Liver (tissue), 9 donors: Measurements from ENCODE around the gene CT83. TPM values are rescaled to one million over a fixed set of nuclear protein-coding genes. Genes with fewer than 3 reads are reported as not detected.

ENCODE experiments used
- DNase-seq: peaks from one replicate; pipeline ENCODE4 v3.0.0-alpha.2; 2017; ENCODE audit warnings: low spot score
- H3K27ac ChIP-seq, 2 donors: one replicate each; pipeline ENCODE4 v1.7.0; 2013; ENCODE audit warnings: inconsistent platforms in 2 of 2, low read length in 2 of 2, control low read depth in 1 of 2, low read depth in 1 of 2, mild to moderate bottlenecking in 1 of 2
- H3K27me3 ChIP-seq, 4 donors: one replicate each; pipeline versions ENCODE4 v1.6.1 to v1.7.0; 2013; ENCODE audit warnings: low read length in 3 of 4, inconsistent platforms in 1 of 4, mild to moderate bottlenecking in 1 of 4, moderate library complexity in 1 of 4; ENCODE audit not compliant: control insufficient read depth in 4 of 4, insufficient read depth in 4 of 4
- H3K36me3 ChIP-seq, 4 donors: one replicate each; pipeline versions ENCODE4 v1.6.1 to v1.7.0; 2013; ENCODE audit warnings: low read length in 3 of 4, mild to moderate bottlenecking in 3 of 4, low read depth in 1 of 4, moderate library complexity in 1 of 4; ENCODE audit not compliant: control insufficient read depth in 4 of 4, insufficient read depth in 3 of 4
- H3K4me1 ChIP-seq, 4 donors: one replicate each; pipeline versions ENCODE4 v1.6.1 to v1.7.0; 2013; ENCODE audit warnings: low read length in 3 of 4, mild to moderate bottlenecking in 3 of 4, moderate library complexity in 1 of 4; ENCODE audit not compliant: control insufficient read depth in 4 of 4, insufficient read depth in 4 of 4
- H3K4me3 ChIP-seq, 3 donors: one replicate each; pipeline versions ENCODE4 v1.6.1 to v1.7.0; 2013; ENCODE audit warnings: low read length in 3 of 3, control low read depth in 1 of 3, low read depth in 1 of 3, mild to moderate bottlenecking in 1 of 3
- H3K9ac ChIP-seq, 2 donors: one replicate each; pipeline ENCODE4 v1.7.0; 2013; ENCODE audit warnings: low read length in 2 of 2, mild to moderate bottlenecking in 2 of 2, moderate library complexity in 2 of 2, control low read depth in 1 of 2, low read depth in 1 of 2
- H3K9me3 ChIP-seq, 4 donors: one replicate each; pipeline versions ENCODE4 v1.6.1 to v1.7.0; 2013; ENCODE audit warnings: low read length in 3 of 4; ENCODE audit not compliant: control insufficient read depth in 4 of 4
- ATF3 ChIP-seq: IDR thresholded peaks from 2 replicates; pipeline ENCODE4 v1.6.1; 2016; ENCODE audit warnings: antibody characterized with exemption
- EGR1 ChIP-seq, 2 donors: IDR thresholded peaks; 2 replicates each; pipeline ENCODE4 v1.6.1; 2016 to 2018; ENCODE audit warnings: antibody characterized with exemption in 2 of 2, low read depth in 2 of 2
- FOXA1 ChIP-seq: IDR thresholded peaks from 2 replicates; pipeline ENCODE4 v1.6.1; 2016; ENCODE audit warnings: antibody characterized with exemption
- FOXA2 ChIP-seq: IDR thresholded peaks from 2 replicates; pipeline ENCODE4 v1.6.1; 2016; ENCODE audit warnings: antibody characterized with exemption
- HNF4A ChIP-seq, 2 donors: conservative IDR thresholded peaks; 2 replicates each; pipeline ENCODE4 v1.6.1; 2016; ENCODE audit warnings: antibody characterized with exemption in 2 of 2, mild to moderate bottlenecking in 2 of 2
- HNF4G ChIP-seq: IDR thresholded peaks from 2 replicates; pipeline ENCODE4 v1.6.1; 2016; ENCODE audit warnings: antibody characterized with exemption
- JUND ChIP-seq, 2 donors: IDR thresholded peaks; 2 replicates each; pipeline ENCODE4 v1.6.1; 2016; ENCODE audit warnings: antibody characterized with exemption in 2 of 2
- NR2F2 ChIP-seq: IDR thresholded peaks from 2 replicates; pipeline ENCODE4 v1.6.1; 2016; ENCODE audit warnings: antibody characterized with exemption
- REST ChIP-seq: IDR thresholded peaks from 2 replicates; pipeline ENCODE4 v1.6.1; 2016; ENCODE audit warnings: antibody characterized with exemption, mild to moderate bottlenecking
- RXRA ChIP-seq, 2 donors: IDR thresholded peaks; 2 replicates each; pipeline ENCODE4 v1.6.1; 2017 to 2018; ENCODE audit warnings: antibody characterized with exemption in 2 of 2, mild to moderate bottlenecking in 1 of 2
- SP1 ChIP-seq: IDR thresholded peaks from 2 replicates; pipeline ENCODE4 v1.6.1; 2018; ENCODE audit warnings: antibody characterized with exemption, mild to moderate bottlenecking
- TAF1 ChIP-seq: conservative IDR thresholded peaks from 2 replicates; pipeline ENCODE4 v1.6.1; 2016; ENCODE audit warnings: antibody characterized with exemption, mild to moderate bottlenecking
- YY1 ChIP-seq: IDR thresholded peaks from 2 replicates; pipeline ENCODE4 v1.6.1; 2016; ENCODE audit warnings: antibody characterized with exemption, mild to moderate bottlenecking
- ZBTB33 ChIP-seq: IDR thresholded peaks from 2 replicates; pipeline ENCODE4 v1.6.1; 2016; ENCODE audit warnings: antibody characterized with exemption
- whole genome bisulfite sequencing: extraction: QIAGEN DNeasy Blood & Tissue Kit; methylation state at CpG from one replicate; pipeline ENCODE4 v1.1.7; 2013; 5-methylcytosine and 5-hydroxymethylcytosine counted together
- polyA plus RNA-seq, 2 donors: library from polyadenylated mRNA; stranded (reverse) in 1 of 2; unstranded in 1 of 2; fragments of 200-250 nt in 1 of 2; fragments of >200 nt in 1 of 2; fragmentation: Nextera tagmentation in 1 of 2; extraction: Ambion mirVana in 1 of 2; gene quantifications; one replicate each; pipeline versions ENCODE4 v1.2.1 to v1.2.3, GENCODE V29; 2013 to 2015
- total RNA-seq, 2 donors: library from RNA; depleted of rRNA; stranded (reverse); fragments of >200 nt; gene quantifications; one replicate each; pipeline ENCODE4 v1.2.3, GENCODE V29; 2014
- TF ChIP-seq, protein P1 (sequence below): fragments of 150-350 bp; IDR thresholded peaks from 2 replicates; pipeline ENCODE4 v1.5.1; 2017; ENCODE audit warnings: improper control_type of control experiment, low read depth, low read length; ENCODE audit not compliant: missing input control
- TF ChIP-seq, protein P2 (sequence below): IDR thresholded peaks from 2 replicates; pipeline ENCODE4 v1.6.1; 2016; ENCODE audit warnings: antibody characterized with exemption
- donor health status: healthy.
- donor health status: healthy.
- donor health status: healthy.
- donor health status: healthy.
- donor health status: healthy.

Gene CT83
- total RNA-seq (not detected), polyA plus RNA-seq (not detected)

DNA sequence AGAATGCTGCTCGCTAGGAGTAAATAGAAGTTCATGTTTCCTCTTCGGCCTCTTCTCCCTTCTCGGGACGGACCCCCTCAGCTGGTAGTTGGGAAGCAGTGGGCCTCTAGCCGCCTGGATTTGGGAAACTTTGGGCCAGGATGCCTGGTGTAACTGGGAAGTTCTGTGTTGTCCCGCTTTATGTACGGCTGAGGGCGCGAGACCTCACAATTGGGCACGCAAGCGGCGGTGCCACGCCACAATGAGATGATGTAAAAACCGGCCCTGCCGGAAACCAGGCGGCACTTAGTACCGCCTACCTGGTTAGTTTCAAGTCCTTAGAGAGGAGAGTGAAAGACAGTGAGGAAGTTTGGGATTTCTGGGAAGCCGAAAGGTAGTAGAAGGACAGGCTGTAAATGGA, at the start of gene CT83:
TSS of gene CT83 (minus strand) at position 155 of the 400 bp plus-strand sequence. CDS start at position 35, 120 bp downstream.
- H3K4me1 ChIP-seq: no peaks in the 10 kb centered on the region
- no peak within 1 kb of the TSS for H3K4me3 ChIP-seq
- TF ChIP-seq TAF1 (no peak), REST (no peak), ATF3 (no peak), SP1 (no peak), EGR1 (IDR thresholded peaks at IDR 0.05; ENCODE audit: low read depth in 2 of 2) (no peak)
- TF ChIP-seq, protein P1, sequence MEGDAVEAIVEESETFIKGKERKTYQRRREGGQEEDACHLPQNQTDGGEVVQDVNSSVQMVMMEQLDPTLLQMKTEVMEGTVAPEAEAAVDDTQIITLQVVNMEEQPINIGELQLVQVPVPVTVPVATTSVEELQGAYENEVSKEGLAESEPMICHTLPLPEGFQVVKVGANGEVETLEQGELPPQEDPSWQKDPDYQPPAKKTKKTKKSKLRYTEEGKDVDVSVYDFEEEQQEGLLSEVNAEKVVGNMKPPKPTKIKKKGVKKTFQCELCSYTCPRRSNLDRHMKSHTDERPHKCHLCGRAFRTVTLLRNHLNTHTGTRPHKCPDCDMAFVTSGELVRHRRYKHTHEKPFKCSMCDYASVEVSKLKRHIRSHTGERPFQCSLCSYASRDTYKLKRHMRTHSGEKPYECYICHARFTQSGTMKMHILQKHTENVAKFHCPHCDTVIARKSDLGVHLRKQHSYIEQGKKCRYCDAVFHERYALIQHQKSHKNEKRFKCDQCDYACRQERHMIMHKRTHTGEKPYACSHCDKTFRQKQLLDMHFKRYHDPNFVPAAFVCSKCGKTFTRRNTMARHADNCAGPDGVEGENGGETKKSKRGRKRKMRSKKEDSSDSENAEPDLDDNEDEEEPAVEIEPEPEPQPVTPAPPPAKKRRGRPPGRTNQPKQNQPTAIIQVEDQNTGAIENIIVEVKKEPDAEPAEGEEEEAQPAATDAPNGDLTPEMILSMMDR: no peak
- DNase-seq: no peak
- no peak within 1 kb of the TSS for H3K9ac ChIP-seq
- H3K27ac ChIP-seq: no peak within 1 kb of the TSS
- 93% methylated on average over 18 of the region's 18 CpGs for WGBS
- no peaks in the 10 kb centered on the region for H3K9me3 ChIP-seq
- no peaks in the 10 kb centered on the region for H3K27me3 ChIP-seq
- H3K36me3 ChIP-seq: no peaks in the 10 kb centered on the region

DNA sequence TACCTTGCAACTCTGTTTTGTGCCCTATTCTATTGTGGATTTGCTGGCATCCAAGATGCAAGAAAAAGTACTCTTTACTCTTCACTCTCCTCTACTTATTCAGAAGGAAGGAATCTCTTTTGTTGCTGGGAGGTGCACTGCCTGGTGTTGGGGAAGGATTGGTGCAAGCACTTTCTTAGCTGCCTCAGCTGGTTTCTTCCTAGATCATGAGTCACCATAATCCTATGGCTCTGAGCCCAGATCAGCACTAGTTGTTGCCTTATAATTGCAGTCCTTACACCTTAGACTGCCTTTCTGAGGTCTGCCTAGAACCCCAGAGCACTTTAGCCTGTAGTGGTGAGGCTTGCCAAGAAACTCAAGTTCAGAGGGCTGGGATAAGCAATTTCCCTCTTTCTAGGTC, 37.0 kb upstream of the CT83 start:
- Histone ChIP-seq H3K27ac (no peak overlapping the region), H3K9me3 (no peaks in the 10 kb centered on the region), H3K9ac (no peak overlapping the region), H3K36me3 (no peaks in the 10 kb centered on the region), H3K4me3 (no peak overlapping the region), H3K27me3 (no peaks in the 10 kb centered on the region), H3K4me1 (no peaks in the 10 kb centered on the region)
- DNase-seq: no peak
- no peak for TF ChIP-seq HNF4A (conservative IDR thresholded peaks at IDR 0.05)
- TF ChIP-seq, protein P1: no peak
- TF ChIP-seq FOXA1: no peak
- no peak for TF ChIP-seq FOXA2

GRCh38 chrX:116493271-116493670, 30.5 kb upstream of the CT83 start:
- Histone ChIP-seq H3K9ac (no peak overlapping the region), H3K4me3 (no peak overlapping the region), H3K36me3 (no peaks in the 10 kb centered on the region), H3K27me3 (no peaks in the 10 kb centered on the region), H3K9me3 (no peaks in the 10 kb centered on the region), H3K4me1 (no peaks in the 10 kb centered on the region), H3K27ac (no peak overlapping the region)
- DNase-seq: no peak
- WGBS: 85% methylated on average over 2 of the region's 2 CpGs
- TF ChIP-seq NR2F2 (no peak), FOXA2 (no peak), RXRA (IDR thresholded peaks at IDR 0.05) (no peak), TAF1 (no peak), HNF4G (no peak), YY1 (no peak), JUND (IDR thresholded peaks at IDR 0.05) (no peak), ZBTB33 (no peak), HNF4A (conservative IDR thresholded peaks at IDR 0.05) (no peak)
- TF ChIP-seq, protein P2, sequence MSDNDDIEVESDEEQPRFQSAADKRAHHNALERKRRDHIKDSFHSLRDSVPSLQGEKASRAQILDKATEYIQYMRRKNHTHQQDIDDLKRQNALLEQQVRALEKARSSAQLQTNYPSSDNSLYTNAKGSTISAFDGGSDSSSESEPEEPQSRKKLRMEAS: no peak
- TF ChIP-seq, protein P1: no peak
